Measurements from ENCODE around the gene IGSF6.

The IGSF6 gene

GRCh38 chr16:21613781-21614180, 38.6 kb downstream of the IGSF6 start:
- H3K27ac ChIP-seq (ENCODE audit: low read length, poor library complexity, severe bottlenecking), result no peak overlapping the region
- no peak overlapping the region for H2BK15ac ChIP-seq (ENCODE audit: low read depth, poor library complexity, severe bottlenecking)
- H3K9me3 ChIP-seq (ENCODE audit: control insufficient read depth, low read length), result no peaks in the 10 kb centered on the region
- no peak overlapping the region for H3K4me2 ChIP-seq (ENCODE audit: low read length, poor library complexity, severe bottlenecking)
- H3K23ac ChIP-seq (ENCODE audit: low read length in 2 of 2), result no peak overlapping the region
- peaks cover 12% of the 10 kb centered on the region for H3K79me1 ChIP-seq (replicated peaks; ENCODE audit: low read length, poor library complexity, severe bottlenecking)
- no peak overlapping the region for H4K8ac ChIP-seq (ENCODE audit: low read length)
- H4K91ac ChIP-seq (ENCODE audit: low read length), result no peak overlapping the region
- no peaks in the 10 kb centered on the region for H3K27me3 ChIP-seq (ENCODE audit: control insufficient read depth in 1 of 2, insufficient read depth in 1 of 2, low read length in 2 of 2)
- H3K4me3 ChIP-seq (ENCODE audit: insufficient read depth in 1 of 2, low read depth in 1 of 2, low read length in 2 of 2), result no peak overlapping the region
- no peak overlapping the region for H3K14ac ChIP-seq (ENCODE audit: low read length in 2 of 2)
- H2AFZ ChIP-seq (ENCODE audit: low read depth, low read length), result no peak overlapping the region
- DNase-seq, result no peak
- no peak overlapping the region for H3K4ac ChIP-seq (ENCODE audit: low read depth in 1 of 2, low read length in 2 of 2)
- 100% methylated on average over 1 of the region's 2 CpGs for WGBS
- H2AK5ac ChIP-seq (ENCODE audit: low read length, severe bottlenecking), result no peak overlapping the region
- H2BK5ac ChIP-seq (ENCODE audit: low read depth, low read length, poor library complexity, severe bottlenecking), result no peak overlapping the region
- peaks cover 0 to 38% of the 10 kb centered on the region in 2 experiments for H3K36me3 ChIP-seq (ENCODE audit: control insufficient read depth in 1 of 2, insufficient read depth in 2 of 2, low read depth in 1 of 2, low read length in 2 of 2)
- no peak overlapping the region for H2BK120ac ChIP-seq (ENCODE audit: low read depth, low read length)
- peaks cover 6% of the 10 kb centered on the region for H3K4me1 ChIP-seq (ENCODE audit: control insufficient read depth, insufficient read depth, low read depth, low read length)
- H3K18ac ChIP-seq (ENCODE audit: low read depth in 1 of 2, low read length in 2 of 2), result no peak overlapping the region
- no peak overlapping the region for H3K9ac ChIP-seq (ENCODE audit: low read length)
- no peak overlapping the region for H2BK12ac ChIP-seq (ENCODE audit: low read length in 2 of 2)

- H3K4me3 ChIP-seq (ENCODE audit: insufficient read depth in 1 of 2, low read depth in 1 of 2, low read length in 2 of 2), result no peak overlapping the region
- no peak overlapping the region for H2BK15ac ChIP-seq (ENCODE audit: low read depth, poor library complexity, severe bottlenecking)
- no peak overlapping the region for H4K91ac ChIP-seq (ENCODE audit: low read length)
- H3K23ac ChIP-seq (ENCODE audit: low read length in 2 of 2), result no peak overlapping the region
- no peak overlapping the region for H3K18ac ChIP-seq (ENCODE audit: low read depth in 1 of 2, low read length in 2 of 2)
- H3K79me1 ChIP-seq (replicated peaks; ENCODE audit: low read length, poor library complexity, severe bottlenecking), result peaks cover 12% of the 10 kb centered on the region
- H3K9ac ChIP-seq (ENCODE audit: low read length), result no peak overlapping the region
- no peaks in the 10 kb centered on the region for H3K27me3 ChIP-seq (ENCODE audit: control insufficient read depth in 1 of 2, insufficient read depth in 1 of 2, low read length in 2 of 2)
- WGBS, result 99% methylated on average over 4 of the region's 4 CpGs
- H3K4ac ChIP-seq (ENCODE audit: low read depth in 1 of 2, low read length in 2 of 2), result peak overlapping the region in 1 of 2 experiments; percentile 11
- H3K9me3 ChIP-seq (ENCODE audit: control insufficient read depth, low read length), result no peaks in the 10 kb centered on the region
- no peak overlapping the region for H3K4me2 ChIP-seq (ENCODE audit: low read length, poor library complexity, severe bottlenecking)
- H3K36me3 ChIP-seq (ENCODE audit: control insufficient read depth in 1 of 2, insufficient read depth in 2 of 2, low read depth in 1 of 2, low read length in 2 of 2), result peaks cover 0 to 35% of the 10 kb centered on the region in 2 experiments
- H3K14ac ChIP-seq (ENCODE audit: low read length in 2 of 2), result no peak overlapping the region
- H2AFZ ChIP-seq (ENCODE audit: low read depth, low read length), result no peak overlapping the region
- no peak for DNase-seq
- H3K27ac ChIP-seq (ENCODE audit: low read length, poor library complexity, severe bottlenecking), result no peak overlapping the region
- H4K8ac ChIP-seq (ENCODE audit: low read length), result no peak overlapping the region
- H2BK5ac ChIP-seq (ENCODE audit: low read depth, low read length, poor library complexity, severe bottlenecking), result no peak overlapping the region
- no peak overlapping the region for H2AK5ac ChIP-seq (ENCODE audit: low read length, severe bottlenecking)
- no peak overlapping the region for H2BK120ac ChIP-seq (ENCODE audit: low read depth, low read length)
- no peak overlapping the region for H2BK12ac ChIP-seq (ENCODE audit: low read length in 2 of 2)
- peaks cover 6% of the 10 kb centered on the region for H3K4me1 ChIP-seq (ENCODE audit: control insufficient read depth, insufficient read depth, low read depth, low read length)
Observed at GRCh38 chr16:21613361-21613760, 39.0 kb downstream of the IGSF6 start.

- WGBS, result 90% methylated on average over 2 of the region's 7 CpGs
- Histone ChIP-seq H3K79me1 (replicated peaks; ENCODE audit: low read length, poor library complexity, severe bottlenecking) (peaks cover 10% of the 10 kb centered on the region), H2AFZ (ENCODE audit: low read depth, low read length) (no peak overlapping the region), H3K14ac (ENCODE audit: low read length in 2 of 2) (no peak overlapping the region), H2AK5ac (ENCODE audit: low read length, severe bottlenecking) (no peak overlapping the region), H3K36me3 (ENCODE audit: control insufficient read depth in 1 of 2, insufficient read depth in 2 of 2, low read depth in 1 of 2, low read length in 2 of 2) (peaks cover 0 to 30% of the 10 kb centered on the region in 2 experiments), H3K4me2 (ENCODE audit: low read length, poor library complexity, severe bottlenecking) (no peak overlapping the region), H4K8ac (ENCODE audit: low read length) (no peak overlapping the region), H2BK120ac (ENCODE audit: low read depth, low read length) (no peak overlapping the region), H3K18ac (ENCODE audit: low read depth in 1 of 2, low read length in 2 of 2) (no peak overlapping the region), H2BK15ac (ENCODE audit: low read depth, poor library complexity, severe bottlenecking) (no peak overlapping the region), H3K4ac (ENCODE audit: low read depth in 1 of 2, low read length in 2 of 2) (no peak overlapping the region), H2BK5ac (ENCODE audit: low read depth, low read length, poor library complexity, severe bottlenecking) (no peak overlapping the region), H3K9ac (ENCODE audit: low read length) (peak overlapping the region; percentile 64), H2BK12ac (ENCODE audit: low read length in 2 of 2) (no peak overlapping the region), H3K4me3 (ENCODE audit: insufficient read depth in 1 of 2, low read depth in 1 of 2, low read length in 2 of 2) (peak overlapping the region in 1 of 2 experiments; percentile 11), H3K4me1 (ENCODE audit: control insufficient read depth, insufficient read depth, low read depth, low read length) (peaks cover 6% of the 10 kb centered on the region), H4K91ac (ENCODE audit: low read length) (no peak overlapping the region), H3K27ac (ENCODE audit: low read length, poor library complexity, severe bottlenecking) (peak overlapping the region; percentile 16), H3K23ac (ENCODE audit: low read length in 2 of 2) (no peak overlapping the region), H3K9me3 (ENCODE audit: control insufficient read depth, low read length) (no peaks in the 10 kb centered on the region), H3K27me3 (ENCODE audit: control insufficient read depth in 1 of 2, insufficient read depth in 1 of 2, low read length in 2 of 2) (no peaks in the 10 kb centered on the region)
- peak; percentile 41 for DNase-seq
Observed at GRCh38 chr16:21611556-21612384, 40.6 kb downstream of the IGSF6 start.

GRCh38 chr16:21611198-21611555, 41.2 kb downstream of the IGSF6 start:
- DNase-seq, result peak; percentile 56
- Histone ChIP-seq H3K4me3 (ENCODE audit: insufficient read depth in 1 of 2, low read depth in 1 of 2, low read length in 2 of 2) (peak overlapping the region in 1 of 2 experiments; percentile 11), H2AFZ (ENCODE audit: low read depth, low read length) (no peak overlapping the region), H3K4me2 (ENCODE audit: low read length, poor library complexity, severe bottlenecking) (no peak overlapping the region), H2BK15ac (ENCODE audit: low read depth, poor library complexity, severe bottlenecking) (no peak overlapping the region), H2BK12ac (ENCODE audit: low read length in 2 of 2) (no peak overlapping the region), H4K91ac (ENCODE audit: low read length) (no peak overlapping the region), H3K23ac (ENCODE audit: low read length in 2 of 2) (no peak overlapping the region), H2BK5ac (ENCODE audit: low read depth, low read length, poor library complexity, severe bottlenecking) (no peak overlapping the region), H3K4me1 (ENCODE audit: control insufficient read depth, insufficient read depth, low read depth, low read length) (peaks cover 6% of the 10 kb centered on the region), H3K27ac (ENCODE audit: low read length, poor library complexity, severe bottlenecking) (no peak overlapping the region), H4K8ac (ENCODE audit: low read length) (no peak overlapping the region), H3K36me3 (ENCODE audit: control insufficient read depth in 1 of 2, insufficient read depth in 2 of 2, low read depth in 1 of 2, low read length in 2 of 2) (peaks cover 0 to 24% of the 10 kb centered on the region in 2 experiments), H3K27me3 (ENCODE audit: control insufficient read depth in 1 of 2, insufficient read depth in 1 of 2, low read length in 2 of 2) (no peaks in the 10 kb centered on the region), H3K14ac (ENCODE audit: low read length in 2 of 2) (no peak overlapping the region), H3K4ac (ENCODE audit: low read depth in 1 of 2, low read length in 2 of 2) (no peak overlapping the region), H2AK5ac (ENCODE audit: low read length, severe bottlenecking) (no peak overlapping the region), H3K18ac (ENCODE audit: low read depth in 1 of 2, low read length in 2 of 2) (no peak overlapping the region), H3K79me1 (replicated peaks; ENCODE audit: low read length, poor library complexity, severe bottlenecking) (peaks cover 10% of the 10 kb centered on the region), H3K9ac (ENCODE audit: low read length) (peak overlapping the region; percentile 16), H3K9me3 (ENCODE audit: control insufficient read depth, low read length) (no peaks in the 10 kb centered on the region), H2BK120ac (ENCODE audit: low read depth, low read length) (no peak overlapping the region)
- WGBS, result 54% methylated on average over 4 of the region's 4 CpGs
